GM23338 (cell line): Measurements from ENCODE around the gene THSD4. TPM values are rescaled to one million over a fixed set of nuclear protein-coding genes. Genes with fewer than 3 reads are reported as not detected.

Source experiments
- ATAC-seq: fragments of 200-7000 bp; cut with Tn5 transposase; 3 replicates; pipeline ENCODE4 v1.9.1; 2020
- DNase-seq: peaks from one replicate; pipeline ENCODE4 v3.0.0-alpha.2; 2015; ENCODE audit warnings: low spot score
- H2AFZ ChIP-seq: fragments of 200-600 bp; sonication (generic); 2 replicates; pipeline ENCODE4 v1.8.0; 2016; ENCODE audit warnings: antibody characterized with exemption, mild to moderate bottlenecking, moderate library complexity
- H3F3A ChIP-seq: fragments of 200-600 bp; sonication (generic); replicated peaks from 2 replicates; pipeline ENCODE4 v1.8.0; 2017; ENCODE audit warnings: antibody characterized with exemption, mixed run types, low read depth
- H3K27ac ChIP-seq: fragments of 200-600 bp; sonication (generic); 2 replicates; pipeline ENCODE4 v1.6.1; 2016; ENCODE audit warnings: low read depth
- H3K27me3 ChIP-seq: fragments of 200-600 bp; sonication (generic); 2 replicates; pipeline ENCODE4 v1.8.0; 2016; ENCODE audit warnings: mild to moderate bottlenecking, mixed run types, moderate library complexity; ENCODE audit not compliant: insufficient read depth
- H3K36me3 ChIP-seq: fragments of 200-600 bp; sonication (generic); 2 replicates; pipeline ENCODE4 v1.8.0; 2016; ENCODE audit warnings: mild to moderate bottlenecking; ENCODE audit not compliant: insufficient read depth
- H3K4me1 ChIP-seq: fragments of 200-600 bp; sonication (generic); 2 replicates; pipeline ENCODE4 v1.8.0; 2016; ENCODE audit warnings: mild to moderate bottlenecking, moderate library complexity; ENCODE audit not compliant: insufficient read depth
- H3K4me2 ChIP-seq: fragments of 200-600 bp; sonication (generic); 2 replicates; pipeline ENCODE4 v1.7.1; 2017; ENCODE audit warnings: mixed run types
- H3K4me3 ChIP-seq: fragments of 200-600 bp; sonication (generic); 2 replicates; pipeline ENCODE4 v1.6.1; 2016; ENCODE audit warnings: mixed run types
- H3K79me2 ChIP-seq: fragments of 200-600 bp; sonication (generic); replicated peaks from 2 replicates; pipeline ENCODE4 v1.8.0; 2017; ENCODE audit warnings: mild to moderate bottlenecking; ENCODE audit not compliant: insufficient read depth
- H3K9me2 ChIP-seq: fragments of 200-600 bp; sonication (generic); 2 replicates; pipeline ENCODE4 v1.8.0; 2017; ENCODE audit not compliant: insufficient read depth
- H4K20me1 ChIP-seq: fragments of 200-600 bp; sonication (generic); replicated peaks from 2 replicates; pipeline ENCODE4 v1.8.0; 2017; ENCODE audit warnings: mild to moderate bottlenecking; ENCODE audit not compliant: insufficient read depth
- H3K27ac Mint-ChIP-seq: 2 replicates; pipeline ENCODE4 v1.8.0; 2020; ENCODE audit warnings: inconsistent platforms, mild to moderate bottlenecking, moderate library complexity, mixed read lengths
- H3K27me3 Mint-ChIP-seq: 3 replicates; pipeline ENCODE4 v1.8.0; 2022; ENCODE audit warnings: low read depth, mild to moderate bottlenecking, moderate library complexity, mixed read lengths, inconsistent platforms; ENCODE audit not compliant: insufficient read depth, poor library complexity
- H3K36me3 Mint-ChIP-seq: 3 replicates; pipeline ENCODE4 v1.8.0; 2021; ENCODE audit warnings: low read depth, mild to moderate bottlenecking, inconsistent platforms, moderate library complexity, mixed read lengths
- H3K4me1 Mint-ChIP-seq: 3 replicates; pipeline ENCODE4 v1.8.0; 2020; ENCODE audit warnings: mild to moderate bottlenecking, inconsistent platforms, mixed read lengths
- H3K4me3 Mint-ChIP-seq: 3 replicates; pipeline ENCODE4 v1.8.0; 2021; ENCODE audit warnings: moderate library complexity, mild to moderate bottlenecking, inconsistent platforms, mixed read lengths
- H3K9me3 Mint-ChIP-seq: 3 replicates; pipeline ENCODE4 v1.8.0; 2020; ENCODE audit warnings: moderate library complexity, mild to moderate bottlenecking, inconsistent platforms, mixed read lengths
- EZH2 ChIP-seq: fragments of 200-600 bp; sonication (generic); IDR thresholded peaks from one replicate; pipeline ENCODE4 v1.8.0; 2017; ENCODE audit warnings: antibody characterized with exemption, mild to moderate bottlenecking, low read depth; ENCODE audit not compliant: unreplicated experiment
- STAT1 ChIP-seq: IDR thresholded peaks from one replicate; pipeline ENCODE4 v1.6.1; 2016; ENCODE audit warnings: antibody characterized with exemption; ENCODE audit not compliant: unreplicated experiment
- polyA plus RNA-seq: library from polyadenylated mRNA; unstranded; fragments of >200 nt; fragmentation: Nextera tagmentation; extraction: Ambion mirVana; gene quantifications from 2 replicates; pipeline ENCODE4 v1.2.1, GENCODE V29; 2016
- total RNA-seq: library from RNA; depleted of rRNA; stranded (reverse); fragments of >200 nt; shearing (Covaris generic); gene quantifications from 2 replicates; pipeline ENCODE4 v1.2.3, GENCODE V29; 2014
- TF ChIP-seq, protein P1 (sequence below): IDR thresholded peaks from 2 replicates; pipeline ENCODE4 v1.6.1; 2016; ENCODE audit warnings: antibody characterized with exemption
- TF ChIP-seq, protein P2 (sequence below): IDR thresholded peaks from one replicate; pipeline ENCODE4 v1.6.1; 2018; ENCODE audit warnings: antibody characterized with exemption; ENCODE audit not compliant: unreplicated experiment

Gene THSD4
- total and polyA plus RNA-seq, 2 experiments from 2014 or later: 2.0 to 7.4 TPM

DNA sequence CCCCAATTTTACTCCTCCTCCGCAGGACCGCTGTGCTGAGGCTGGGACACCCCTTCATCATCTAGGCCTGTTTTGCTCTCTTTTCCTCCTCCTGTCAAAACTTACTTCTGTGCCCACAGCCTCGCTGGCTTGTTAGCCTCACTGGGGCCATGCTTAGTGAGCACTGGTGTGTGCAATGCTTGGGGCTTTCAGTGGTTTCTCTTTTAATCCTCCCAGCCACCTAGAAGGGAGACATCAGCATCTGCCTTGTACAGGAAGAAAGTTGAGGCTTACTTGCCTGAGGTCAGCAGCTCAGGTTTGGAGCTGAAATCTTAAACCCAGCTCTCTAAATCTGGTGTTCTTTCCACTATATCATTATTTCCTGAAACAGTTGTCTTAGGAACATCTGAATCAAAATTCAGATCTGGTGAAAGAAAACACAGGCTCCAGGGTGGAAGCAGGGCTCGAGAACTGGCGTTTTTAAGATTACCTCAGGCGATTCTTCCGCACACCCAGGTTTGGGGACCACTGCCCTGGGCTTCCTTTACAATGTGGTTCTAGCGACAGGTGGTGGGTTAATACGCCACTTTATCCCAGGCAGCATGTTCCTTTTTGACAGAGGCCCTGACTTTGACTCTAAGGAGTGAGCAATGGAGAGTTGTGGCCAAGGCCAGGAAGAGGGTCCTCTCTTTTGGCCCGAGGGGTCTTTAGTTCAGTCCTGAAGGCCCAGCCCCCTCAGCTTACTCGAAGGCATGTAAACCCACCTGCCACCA is 3.8 kb downstream of the THSD4 start (continued):
- TF ChIP-seq, protein P1, sequence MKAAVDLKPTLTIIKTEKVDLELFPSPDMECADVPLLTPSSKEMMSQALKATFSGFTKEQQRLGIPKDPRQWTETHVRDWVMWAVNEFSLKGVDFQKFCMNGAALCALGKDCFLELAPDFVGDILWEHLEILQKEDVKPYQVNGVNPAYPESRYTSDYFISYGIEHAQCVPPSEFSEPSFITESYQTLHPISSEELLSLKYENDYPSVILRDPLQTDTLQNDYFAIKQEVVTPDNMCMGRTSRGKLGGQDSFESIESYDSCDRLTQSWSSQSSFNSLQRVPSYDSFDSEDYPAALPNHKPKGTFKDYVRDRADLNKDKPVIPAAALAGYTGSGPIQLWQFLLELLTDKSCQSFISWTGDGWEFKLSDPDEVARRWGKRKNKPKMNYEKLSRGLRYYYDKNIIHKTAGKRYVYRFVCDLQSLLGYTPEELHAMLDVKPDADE: no peak
- TF ChIP-seq STAT1: no peak
- TF ChIP-seq, protein P2, sequence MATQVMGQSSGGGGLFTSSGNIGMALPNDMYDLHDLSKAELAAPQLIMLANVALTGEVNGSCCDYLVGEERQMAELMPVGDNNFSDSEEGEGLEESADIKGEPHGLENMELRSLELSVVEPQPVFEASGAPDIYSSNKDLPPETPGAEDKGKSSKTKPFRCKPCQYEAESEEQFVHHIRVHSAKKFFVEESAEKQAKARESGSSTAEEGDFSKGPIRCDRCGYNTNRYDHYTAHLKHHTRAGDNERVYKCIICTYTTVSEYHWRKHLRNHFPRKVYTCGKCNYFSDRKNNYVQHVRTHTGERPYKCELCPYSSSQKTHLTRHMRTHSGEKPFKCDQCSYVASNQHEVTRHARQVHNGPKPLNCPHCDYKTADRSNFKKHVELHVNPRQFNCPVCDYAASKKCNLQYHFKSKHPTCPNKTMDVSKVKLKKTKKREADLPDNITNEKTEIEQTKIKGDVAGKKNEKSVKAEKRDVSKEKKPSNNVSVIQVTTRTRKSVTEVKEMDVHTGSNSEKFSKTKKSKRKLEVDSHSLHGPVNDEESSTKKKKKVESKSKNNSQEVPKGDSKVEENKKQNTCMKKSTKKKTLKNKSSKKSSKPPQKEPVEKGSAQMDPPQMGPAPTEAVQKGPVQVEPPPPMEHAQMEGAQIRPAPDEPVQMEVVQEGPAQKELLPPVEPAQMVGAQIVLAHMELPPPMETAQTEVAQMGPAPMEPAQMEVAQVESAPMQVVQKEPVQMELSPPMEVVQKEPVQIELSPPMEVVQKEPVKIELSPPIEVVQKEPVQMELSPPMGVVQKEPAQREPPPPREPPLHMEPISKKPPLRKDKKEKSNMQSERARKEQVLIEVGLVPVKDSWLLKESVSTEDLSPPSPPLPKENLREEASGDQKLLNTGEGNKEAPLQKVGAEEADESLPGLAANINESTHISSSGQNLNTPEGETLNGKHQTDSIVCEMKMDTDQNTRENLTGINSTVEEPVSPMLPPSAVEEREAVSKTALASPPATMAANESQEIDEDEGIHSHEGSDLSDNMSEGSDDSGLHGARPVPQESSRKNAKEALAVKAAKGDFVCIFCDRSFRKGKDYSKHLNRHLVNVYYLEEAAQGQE: no peak

DNA sequence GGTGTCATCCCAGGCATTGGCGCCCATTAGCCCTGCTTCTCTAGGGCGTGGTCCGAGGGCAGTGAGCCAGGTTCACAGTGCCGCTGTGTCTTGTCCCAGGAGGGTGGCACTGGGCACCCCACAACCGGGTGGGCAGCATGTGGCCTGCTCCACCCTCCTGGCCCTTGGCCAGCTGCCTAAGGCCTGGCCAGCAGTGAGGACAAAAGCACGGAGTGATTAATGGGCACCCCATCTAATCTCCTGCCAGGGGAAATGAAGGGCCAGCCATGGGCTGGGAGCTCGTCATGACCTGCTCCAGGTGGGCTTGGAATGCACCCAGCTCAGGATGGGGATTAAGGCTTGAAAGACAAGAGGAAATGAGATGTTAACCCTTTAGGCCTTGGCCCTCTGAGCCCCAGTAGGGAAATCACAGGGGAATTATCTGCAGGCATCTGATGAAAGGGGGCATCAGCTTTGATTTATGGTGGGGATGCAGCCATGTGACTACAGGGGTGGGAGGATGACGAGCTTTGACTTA is 5.2 kb downstream of the THSD4 start:
- ATAC-seq: no peak; the same call in 1 of the 3 replicates
- peaks cover 6% of the 10 kb centered on the region for H3K79me2 ChIP-seq
- DNase-seq: peak; percentile 45
- H3K4me3 ChIP-seq: no peak overlapping the region
- no peaks in the 10 kb centered on the region; the same call in 1 of the 2 replicates for H3F3A ChIP-seq
- H3K27ac ChIP-seq: no peak overlapping the region
- H3K36me3 ChIP-seq: no peaks in the 10 kb centered on the region
- Mint-ChIP-seq H3K27me3 (peaks cover 24% of the 10 kb centered on the region), H3K9me3 (no peaks in the 10 kb centered on the region), H3K36me3 (no peaks in the 10 kb centered on the region), H3K4me3 (no peak overlapping the region), H3K4me1 (peaks cover 51% of the 10 kb centered on the region), H3K27ac (no peak overlapping the region)
- H3K9me2 ChIP-seq: no peaks in the 10 kb centered on the region
- no peak for TF ChIP-seq EZH2
- TF ChIP-seq, protein P2: no peak
- H3K4me1 ChIP-seq: peaks cover 24% of the 10 kb centered on the region
- H3K4me2 ChIP-seq: no peak overlapping the region
- H2AFZ ChIP-seq: no peak overlapping the region
- peaks cover 25% of the 10 kb centered on the region for H3K27me3 ChIP-seq
- peaks cover 4% of the 10 kb centered on the region for H4K20me1 ChIP-seq
